ENCODE data around the gene DIPK1C. TPM values are rescaled to one million over a fixed set of nuclear protein-coding genes. Genes with fewer than 3 reads are reported as not detected.
A peak's percentile ranks its signal among the peaks of the same experiment; 100 is the strongest.

Gene DIPK1C
- polyA plus RNA-seq, 1 donor (not counting 4 experiments of a cell fraction or from before 2014, with no cell fraction given), result not detected

DNA sequence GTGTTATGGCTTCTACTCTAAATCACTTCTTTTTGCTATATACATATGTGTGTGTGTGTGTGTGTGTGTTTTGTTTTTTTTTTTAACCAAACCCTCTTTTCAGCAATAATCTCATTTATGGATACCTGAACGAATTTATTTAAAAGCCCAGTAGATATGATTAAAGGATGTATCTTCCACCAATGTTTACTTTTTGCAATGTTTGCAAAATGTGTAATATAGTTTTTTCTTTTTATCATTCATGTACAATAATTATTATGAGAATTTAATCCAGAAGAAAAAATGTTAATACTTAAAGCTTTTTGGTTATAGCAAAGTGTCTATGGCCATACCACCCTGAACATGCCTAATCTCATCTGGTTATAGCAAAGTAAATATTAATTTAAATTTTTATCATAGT lies 37.4 kb upstream of the DIPK1C start:
- dilution Hi-C loops (cut with MboI; ENCODE audit: extremely low pct_ligation_motif_present, low sequenced_read_pairs), result no loop called here
- H3K27ac ChIP-seq (ENCODE audit: control insufficient read depth, insufficient read depth, low read length), result no peak overlapping the region
- no peaks in the 10 kb centered on the region for H3K36me3 ChIP-seq (ENCODE audit: control insufficient read depth in 2 of 2, extremely low read depth in 1 of 2, insufficient read depth in 2 of 2, low read length in 2 of 2)
- H3K27me3 ChIP-seq (ENCODE audit: control insufficient read depth, extremely low read depth, insufficient read depth, low read length), result no peaks in the 10 kb centered on the region
- peaks cover 32% of the 10 kb centered on the region for H3K79me2 ChIP-seq (ENCODE audit: control insufficient read depth, insufficient read depth, low read length)
- H2AFZ ChIP-seq (ENCODE audit: control insufficient read depth, low read length), result no peak overlapping the region
- H3K9me3 ChIP-seq (ENCODE audit: control insufficient read depth, low read depth, low read length), result no peaks in the 10 kb centered on the region
- H3K4me3 ChIP-seq (ENCODE audit: control insufficient read depth in 2 of 3, extremely low read depth in 1 of 3, insufficient read depth in 2 of 3, low read depth in 1 of 3, low read length in 3 of 3), result no peak overlapping the region
- H3K4me2 ChIP-seq (ENCODE audit: control insufficient read depth, extremely low read depth, insufficient read depth, low read depth, low read length), result no peak overlapping the region
- no peak for FAIRE-seq
- DNase-seq (ENCODE audit: low read depth, low spot score), result no peak
- H3K9ac ChIP-seq (ENCODE audit: control insufficient read depth, extremely low read depth, insufficient read depth, low read length), result no peak overlapping the region
- no peaks in the 10 kb centered on the region for H4K20me1 ChIP-seq (ENCODE audit: control insufficient read depth, extremely low read depth, insufficient read depth, low read length)
- no peak for TF ChIP-seq EZH2 (IDR thresholded peaks at IDR 0.05; ENCODE audit: low read length)
- TF ChIP-seq, protein P1, sequence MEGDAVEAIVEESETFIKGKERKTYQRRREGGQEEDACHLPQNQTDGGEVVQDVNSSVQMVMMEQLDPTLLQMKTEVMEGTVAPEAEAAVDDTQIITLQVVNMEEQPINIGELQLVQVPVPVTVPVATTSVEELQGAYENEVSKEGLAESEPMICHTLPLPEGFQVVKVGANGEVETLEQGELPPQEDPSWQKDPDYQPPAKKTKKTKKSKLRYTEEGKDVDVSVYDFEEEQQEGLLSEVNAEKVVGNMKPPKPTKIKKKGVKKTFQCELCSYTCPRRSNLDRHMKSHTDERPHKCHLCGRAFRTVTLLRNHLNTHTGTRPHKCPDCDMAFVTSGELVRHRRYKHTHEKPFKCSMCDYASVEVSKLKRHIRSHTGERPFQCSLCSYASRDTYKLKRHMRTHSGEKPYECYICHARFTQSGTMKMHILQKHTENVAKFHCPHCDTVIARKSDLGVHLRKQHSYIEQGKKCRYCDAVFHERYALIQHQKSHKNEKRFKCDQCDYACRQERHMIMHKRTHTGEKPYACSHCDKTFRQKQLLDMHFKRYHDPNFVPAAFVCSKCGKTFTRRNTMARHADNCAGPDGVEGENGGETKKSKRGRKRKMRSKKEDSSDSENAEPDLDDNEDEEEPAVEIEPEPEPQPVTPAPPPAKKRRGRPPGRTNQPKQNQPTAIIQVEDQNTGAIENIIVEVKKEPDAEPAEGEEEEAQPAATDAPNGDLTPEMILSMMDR (optimal IDR thresholded peaks at IDR 0.05 in 1 of 3, IDR thresholded peaks at IDR 0.05 in 1 of 3, conservative IDR thresholded peaks at IDR 0.05 in 1 of 3; ENCODE audit: extremely low read depth in 1 of 3, insufficient read depth in 2 of 3, low read length in 3 of 3), result no peak
- peaks cover 17% of the 10 kb centered on the region for H3K4me1 ChIP-seq (ENCODE audit: control insufficient read depth, extremely low read depth, insufficient read depth, low read length)
- H3K9me1 ChIP-seq (ENCODE audit: control insufficient read depth, extremely low read depth, insufficient read depth, low read length), result no peaks in the 10 kb centered on the region

DNA sequence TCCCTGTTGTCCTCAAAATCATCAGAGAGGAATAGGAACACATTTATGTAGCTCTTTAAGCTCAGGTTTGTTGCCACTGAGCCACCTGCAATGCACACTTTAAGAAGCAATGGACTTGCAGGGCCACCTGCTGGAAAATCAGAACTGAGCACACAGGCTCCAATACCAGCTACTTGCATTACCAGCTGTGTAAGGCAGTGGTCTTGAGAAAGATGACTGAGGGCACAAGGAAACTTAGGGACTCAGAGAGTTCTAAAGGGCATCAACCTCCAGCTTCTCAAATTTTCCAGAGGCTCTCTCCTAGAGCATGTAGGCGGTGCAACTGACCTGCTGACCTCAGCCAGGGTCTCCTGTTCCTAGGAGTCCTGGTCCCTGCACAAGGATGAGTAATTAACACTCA lies 36.6 kb upstream of the DIPK1C start:
- H3K9me3 ChIP-seq (ENCODE audit: control insufficient read depth, low read depth, low read length), result no peaks in the 10 kb centered on the region
- dilution Hi-C loops (cut with MboI; ENCODE audit: extremely low pct_ligation_motif_present, low sequenced_read_pairs), result no loop called here
- no peak for TF ChIP-seq EZH2 (IDR thresholded peaks at IDR 0.05; ENCODE audit: low read length)
- TF ChIP-seq, protein P1 (optimal IDR thresholded peaks at IDR 0.05 in 1 of 3, IDR thresholded peaks at IDR 0.05 in 1 of 3, conservative IDR thresholded peaks at IDR 0.05 in 1 of 3; ENCODE audit: extremely low read depth in 1 of 3, insufficient read depth in 2 of 3, low read length in 3 of 3), result peak; percentile 78 to 87 (median 81)
- no peak overlapping the region for H3K4me3 ChIP-seq (ENCODE audit: control insufficient read depth in 2 of 3, extremely low read depth in 1 of 3, insufficient read depth in 2 of 3, low read depth in 1 of 3, low read length in 3 of 3)
- DNase-seq (ENCODE audit: low read depth, low spot score), result peak; percentile 54
- no peak overlapping the region for H3K9ac ChIP-seq (ENCODE audit: control insufficient read depth, extremely low read depth, insufficient read depth, low read length)
- no peaks in the 10 kb centered on the region for H3K36me3 ChIP-seq (ENCODE audit: control insufficient read depth in 2 of 2, extremely low read depth in 1 of 2, insufficient read depth in 2 of 2, low read length in 2 of 2)
- peaks cover 9% of the 10 kb centered on the region for H3K4me1 ChIP-seq (ENCODE audit: control insufficient read depth, extremely low read depth, insufficient read depth, low read length)
- no peaks in the 10 kb centered on the region for H4K20me1 ChIP-seq (ENCODE audit: control insufficient read depth, extremely low read depth, insufficient read depth, low read length)
- peaks cover 25% of the 10 kb centered on the region for H3K79me2 ChIP-seq (ENCODE audit: control insufficient read depth, insufficient read depth, low read length)
- no peaks in the 10 kb centered on the region for H3K27me3 ChIP-seq (ENCODE audit: control insufficient read depth, extremely low read depth, insufficient read depth, low read length)
- H3K9me1 ChIP-seq (ENCODE audit: control insufficient read depth, extremely low read depth, insufficient read depth, low read length), result no peaks in the 10 kb centered on the region
- no peak overlapping the region for H2AFZ ChIP-seq (ENCODE audit: control insufficient read depth, low read length)
- no peak overlapping the region for H3K4me2 ChIP-seq (ENCODE audit: control insufficient read depth, extremely low read depth, insufficient read depth, low read depth, low read length)
- H3K27ac ChIP-seq (ENCODE audit: control insufficient read depth, insufficient read depth, low read length), result no peak overlapping the region
- FAIRE-seq, result peak; percentile 84

Data from keratinocyte (primary cell).